ENCODE data around the gene ZNRF3.

The ZNRF3 gene

DNA sequence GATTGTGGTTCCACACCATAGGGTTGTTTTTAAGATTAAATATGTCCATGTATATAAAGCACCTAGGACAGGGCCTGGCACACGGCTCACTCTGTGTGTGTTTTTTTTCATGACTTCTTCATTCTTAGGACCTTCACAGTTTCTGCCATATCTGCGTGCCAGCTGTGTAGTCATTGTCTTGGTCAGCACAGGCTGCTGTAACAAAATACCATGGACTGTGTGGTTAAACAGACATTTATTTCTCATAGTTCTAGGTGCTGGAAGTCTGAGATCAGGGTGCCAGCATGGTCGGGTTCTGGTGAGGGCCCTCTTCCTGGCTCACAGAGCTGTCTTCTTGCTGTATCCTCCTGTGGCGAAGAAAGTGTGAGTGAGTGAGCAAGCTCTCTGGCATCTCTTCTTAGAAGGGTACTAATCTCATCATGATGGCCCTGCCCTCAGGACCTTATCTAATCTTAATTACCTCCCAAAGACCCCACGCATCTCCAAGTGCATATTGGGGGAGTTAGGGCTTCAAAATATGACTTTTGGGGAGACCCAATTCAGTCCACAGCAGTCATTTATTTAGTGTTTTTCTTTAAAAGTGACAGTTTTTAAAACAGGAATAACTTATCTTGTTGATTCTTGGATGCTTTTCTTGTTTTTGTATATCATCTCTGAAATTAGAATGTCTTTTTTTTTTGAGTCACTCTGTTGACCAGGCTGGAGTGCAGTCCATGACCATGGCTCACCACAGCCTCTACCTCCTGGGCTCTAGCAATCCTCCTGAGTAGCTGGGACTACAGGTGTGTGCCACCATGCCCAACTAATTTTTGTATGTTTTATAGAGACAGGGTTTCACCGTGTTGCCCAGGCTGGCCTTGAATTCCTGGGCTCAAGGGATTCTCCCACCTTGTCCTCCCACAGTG is 70.9 kb downstream of the ZNRF3 start:
- no peak overlapping the region for H3K9ac ChIP-seq (ENCODE audit: insufficient read length, low read depth)
- no peaks in the 10 kb centered on the region for H3K4me1 ChIP-seq (ENCODE audit: insufficient read depth, insufficient read length)
- no peak for DNase-seq (ENCODE audit: low read depth, low spot score)
- no peaks in the 10 kb centered on the region for H3K27me3 ChIP-seq (ENCODE audit: insufficient read depth, insufficient read length)
- no peaks in the 10 kb centered on the region for H3K9me3 ChIP-seq (ENCODE audit: insufficient read depth, low read length)
- TF ChIP-seq SUZ12 (IDR thresholded peaks at IDR 0.05; ENCODE audit: extremely low read depth, insufficient read depth, insufficient read length) (no peak), ZNF274 (IDR thresholded peaks at IDR 0.05; ENCODE audit: low read depth, low read length) (no peak), YY1 (IDR thresholded peaks at IDR 0.05; ENCODE audit: insufficient read depth, insufficient read length) (no peak)
- H3K36me3 ChIP-seq (ENCODE audit: insufficient read depth, insufficient read length, low read length), result peaks cover 8% of the 10 kb centered on the region
- no peak overlapping the region for H3K4me3 ChIP-seq (ENCODE audit: insufficient read length, low read depth)

DNA sequence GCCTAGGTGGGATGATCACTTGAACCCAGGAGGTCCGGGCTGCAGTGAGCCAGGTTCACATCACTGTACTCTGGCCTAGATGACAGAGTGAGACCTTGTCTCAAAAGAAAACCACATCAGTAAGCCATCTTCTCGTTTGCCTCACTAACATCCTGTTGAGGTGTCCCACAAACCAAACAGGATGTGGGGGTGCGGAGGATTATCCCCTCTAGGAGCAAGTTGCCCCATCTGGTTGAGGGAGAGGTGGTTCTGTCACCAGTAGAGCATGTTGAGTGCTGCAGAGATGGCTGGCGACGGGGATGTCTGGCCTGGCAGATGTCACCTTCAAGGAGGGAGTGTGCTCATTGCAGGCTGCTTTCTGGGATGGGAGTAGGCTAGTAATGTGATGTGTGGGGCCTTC is 72.4 kb downstream of the ZNRF3 start:
- DNase-seq (ENCODE audit: low read depth, low spot score), result no peak
- Histone ChIP-seq H3K27me3 (ENCODE audit: insufficient read depth, insufficient read length) (no peaks in the 10 kb centered on the region), H3K9ac (ENCODE audit: insufficient read length, low read depth) (no peak overlapping the region), H3K4me1 (ENCODE audit: insufficient read depth, insufficient read length) (no peaks in the 10 kb centered on the region), H3K9me3 (ENCODE audit: insufficient read depth, low read length) (no peaks in the 10 kb centered on the region), H3K4me3 (ENCODE audit: insufficient read length, low read depth) (no peak overlapping the region), H3K36me3 (ENCODE audit: insufficient read depth, insufficient read length, low read length) (peaks cover 15% of the 10 kb centered on the region)
- TF ChIP-seq SUZ12 (IDR thresholded peaks at IDR 0.05; ENCODE audit: extremely low read depth, insufficient read depth, insufficient read length), result no peak
- no peak for TF ChIP-seq YY1 (IDR thresholded peaks at IDR 0.05; ENCODE audit: insufficient read depth, insufficient read length)
- TF ChIP-seq ZNF274 (IDR thresholded peaks at IDR 0.05; ENCODE audit: low read depth, low read length), result no peak

DNA sequence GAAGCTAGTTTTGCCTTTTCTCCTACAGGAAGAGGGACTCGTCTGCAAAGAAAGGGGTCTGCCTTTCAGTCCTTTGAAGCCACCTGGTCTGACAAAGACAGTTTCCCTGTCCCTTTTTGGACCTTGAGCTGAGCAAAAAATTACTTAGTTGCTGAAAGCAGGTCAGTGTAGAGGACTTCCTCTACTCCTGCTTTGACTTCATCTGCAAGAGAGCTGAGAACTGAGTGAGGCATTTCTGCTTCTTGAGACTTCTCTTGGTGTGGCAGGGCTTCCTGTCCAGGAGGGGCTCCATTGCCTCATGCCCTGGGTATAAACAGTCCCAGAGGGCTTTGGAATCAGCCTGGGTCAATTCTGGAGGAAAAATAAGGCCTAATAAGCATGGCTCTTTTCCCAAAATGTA is 73.1 kb downstream of the ZNRF3 start:
- Histone ChIP-seq H3K27me3 (ENCODE audit: insufficient read depth, insufficient read length) (no peaks in the 10 kb centered on the region), H3K4me1 (ENCODE audit: insufficient read depth, insufficient read length) (no peaks in the 10 kb centered on the region)
- TF ChIP-seq YY1 (IDR thresholded peaks at IDR 0.05; ENCODE audit: insufficient read depth, insufficient read length) (no peak), SUZ12 (IDR thresholded peaks at IDR 0.05; ENCODE audit: extremely low read depth, insufficient read depth, insufficient read length) (no peak)

DNA sequence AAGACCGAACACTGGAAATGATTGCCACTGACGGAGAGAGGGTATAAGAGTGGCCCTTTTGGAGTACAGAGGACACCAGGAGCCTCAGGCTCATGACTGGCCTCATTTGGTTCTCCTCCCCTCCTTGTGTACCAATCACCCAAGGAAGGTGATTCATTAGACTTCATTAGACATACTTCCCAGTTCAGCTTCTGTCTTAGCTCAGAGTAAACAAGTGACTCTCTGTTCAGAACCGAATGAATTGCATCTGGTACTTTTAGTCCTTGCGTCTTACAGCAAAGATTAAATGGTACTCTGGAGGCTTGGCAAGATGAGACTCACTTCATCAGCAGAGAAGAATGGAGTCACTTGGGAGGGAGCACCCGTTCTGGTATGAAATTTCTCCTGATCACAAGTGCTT is 75.2 kb downstream of the ZNRF3 start:
- H3K9me3 ChIP-seq (ENCODE audit: insufficient read depth, low read length), result no peaks in the 10 kb centered on the region
- peaks cover 15% of the 10 kb centered on the region for H3K36me3 ChIP-seq (ENCODE audit: insufficient read depth, insufficient read length, low read length)
- no peak overlapping the region for H3K4me3 ChIP-seq (ENCODE audit: insufficient read length, low read depth)
- H3K27me3 ChIP-seq (ENCODE audit: insufficient read depth, insufficient read length), result no peaks in the 10 kb centered on the region
- TF ChIP-seq SUZ12 (IDR thresholded peaks at IDR 0.05; ENCODE audit: extremely low read depth, insufficient read depth, insufficient read length) (no peak), ZNF274 (IDR thresholded peaks at IDR 0.05; ENCODE audit: low read depth, low read length) (no peak), YY1 (IDR thresholded peaks at IDR 0.05; ENCODE audit: insufficient read depth, insufficient read length) (no peak)
- H3K4me1 ChIP-seq (ENCODE audit: insufficient read depth, insufficient read length), result no peaks in the 10 kb centered on the region
- no peak overlapping the region for H3K9ac ChIP-seq (ENCODE audit: insufficient read length, low read depth)
- DNase-seq (ENCODE audit: low read depth, low spot score), result no peak

More for the DNA sequence above, 73.1 kb downstream of the ZNRF3 start:
- no peak overlapping the region for H3K9ac ChIP-seq (ENCODE audit: insufficient read length, low read depth)
- H3K9me3 ChIP-seq (ENCODE audit: insufficient read depth, low read length), result no peaks in the 10 kb centered on the region
- H3K4me3 ChIP-seq (ENCODE audit: insufficient read length, low read depth), result no peak overlapping the region
- peaks cover 15% of the 10 kb centered on the region for H3K36me3 ChIP-seq (ENCODE audit: insufficient read depth, insufficient read length, low read length)
- no peak for DNase-seq (ENCODE audit: low read depth, low spot score)

DNA sequence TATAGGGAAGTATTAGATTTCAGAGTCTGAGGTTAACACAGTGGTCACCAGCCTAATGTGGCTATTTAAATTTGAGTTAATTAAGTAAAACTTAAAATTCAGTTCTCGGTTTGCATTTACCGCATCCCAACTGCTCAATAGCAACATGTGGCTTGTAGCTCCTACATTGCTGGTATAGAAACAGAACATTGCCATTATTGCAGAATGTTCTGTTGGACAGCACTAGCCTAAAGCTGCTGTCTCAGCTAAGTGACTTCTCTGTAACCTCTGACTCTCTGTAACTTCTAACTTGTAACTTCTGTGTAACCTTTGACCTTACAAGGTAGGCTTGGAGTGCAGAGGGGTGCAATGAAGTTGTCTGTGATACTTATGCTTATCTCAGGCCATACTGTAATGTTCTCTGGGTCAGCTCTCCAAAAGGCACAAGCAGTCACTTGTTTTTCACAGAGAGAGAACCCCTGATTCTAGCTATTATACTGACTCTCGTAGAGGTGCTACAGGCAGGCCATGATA is 78.7 kb downstream of the ZNRF3 start:
- no peak overlapping the region for H3K9ac ChIP-seq (ENCODE audit: insufficient read length, low read depth)
- H3K27me3 ChIP-seq (ENCODE audit: insufficient read depth, insufficient read length), result no peaks in the 10 kb centered on the region
- peaks cover 21% of the 10 kb centered on the region for H3K36me3 ChIP-seq (ENCODE audit: insufficient read depth, insufficient read length, low read length)
- no peak overlapping the region for H3K4me3 ChIP-seq (ENCODE audit: insufficient read length, low read depth)
- no peaks in the 10 kb centered on the region for H3K9me3 ChIP-seq (ENCODE audit: insufficient read depth, low read length)
- no peak for DNase-seq (ENCODE audit: low read depth, low spot score)
- TF ChIP-seq YY1 (IDR thresholded peaks at IDR 0.05; ENCODE audit: insufficient read depth, insufficient read length) (no peak), SUZ12 (IDR thresholded peaks at IDR 0.05; ENCODE audit: extremely low read depth, insufficient read depth, insufficient read length) (no peak), ZNF274 (IDR thresholded peaks at IDR 0.05; ENCODE audit: low read depth, low read length) (no peak)
- no peaks in the 10 kb centered on the region for H3K4me1 ChIP-seq (ENCODE audit: insufficient read depth, insufficient read length)

DNA sequence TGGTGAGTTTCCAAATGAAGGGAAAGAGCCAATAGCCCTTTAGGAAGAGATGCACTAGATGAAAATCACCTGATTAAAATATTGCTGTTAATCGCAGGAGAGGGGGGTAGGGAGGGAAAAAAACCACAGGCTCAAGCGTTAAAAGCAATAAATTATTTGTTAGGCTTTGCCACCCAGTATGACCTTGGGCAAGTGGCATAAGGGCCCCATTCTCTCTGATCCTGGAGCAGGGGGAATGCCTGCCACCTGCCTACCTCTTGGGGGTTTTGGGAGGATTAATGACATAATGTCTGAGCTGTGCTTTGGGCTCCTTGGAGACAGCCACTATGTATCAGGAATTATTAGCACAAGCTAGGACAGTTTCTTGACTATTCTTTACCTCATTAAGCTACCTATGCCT is 80.0 kb downstream of the ZNRF3 start:
- Histone ChIP-seq H3K27me3 (ENCODE audit: insufficient read depth, insufficient read length) (no peaks in the 10 kb centered on the region), H3K9me3 (ENCODE audit: insufficient read depth, low read length) (no peaks in the 10 kb centered on the region), H3K9ac (ENCODE audit: insufficient read length, low read depth) (no peak overlapping the region), H3K4me3 (ENCODE audit: insufficient read length, low read depth) (no peak overlapping the region), H3K4me1 (ENCODE audit: insufficient read depth, insufficient read length) (no peaks in the 10 kb centered on the region), H3K36me3 (ENCODE audit: insufficient read depth, insufficient read length, low read length) (peaks cover 20% of the 10 kb centered on the region)
- no peak for DNase-seq (ENCODE audit: low read depth, low spot score)
- TF ChIP-seq SUZ12 (IDR thresholded peaks at IDR 0.05; ENCODE audit: extremely low read depth, insufficient read depth, insufficient read length) (no peak), YY1 (IDR thresholded peaks at IDR 0.05; ENCODE audit: insufficient read depth, insufficient read length) (no peak), ZNF274 (IDR thresholded peaks at IDR 0.05; ENCODE audit: low read depth, low read length) (no peak)

DNA sequence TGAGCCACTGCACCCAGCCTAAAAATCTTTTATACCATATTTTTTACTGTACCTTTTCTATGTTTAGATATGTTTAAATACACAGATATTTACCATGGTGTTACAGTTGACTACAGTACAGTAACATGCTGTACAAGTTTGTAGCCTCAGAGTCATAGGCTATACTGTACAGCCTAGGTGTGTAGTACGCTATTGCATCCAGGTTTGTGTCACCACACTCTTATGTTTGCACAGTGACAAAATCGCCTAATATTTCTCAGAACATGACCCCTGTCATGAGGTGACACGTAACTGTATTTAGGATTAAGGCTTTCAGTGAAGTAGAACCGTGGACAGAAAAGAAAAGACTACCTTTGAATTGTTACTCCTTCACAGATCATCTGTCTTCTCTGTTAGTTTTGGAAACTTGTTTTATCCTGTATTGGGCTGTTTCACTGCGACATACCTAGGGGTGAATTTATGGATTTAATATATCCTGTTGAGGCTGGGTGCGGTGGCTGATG is 83.8 kb downstream of the ZNRF3 start:
- DNase-seq (ENCODE audit: low read depth, low spot score), result no peak
- TF ChIP-seq ZNF274 (IDR thresholded peaks at IDR 0.05; ENCODE audit: low read depth, low read length) (no peak), SUZ12 (IDR thresholded peaks at IDR 0.05; ENCODE audit: extremely low read depth, insufficient read depth, insufficient read length) (no peak), YY1 (IDR thresholded peaks at IDR 0.05; ENCODE audit: insufficient read depth, insufficient read length) (no peak)
- no peaks in the 10 kb centered on the region for H3K9me3 ChIP-seq (ENCODE audit: insufficient read depth, low read length)

More for the DNA sequence above, 83.8 kb downstream of the ZNRF3 start:
- H3K36me3 ChIP-seq (ENCODE audit: insufficient read depth, insufficient read length, low read length), result peaks cover 6% of the 10 kb centered on the region
- no peaks in the 10 kb centered on the region for H3K27me3 ChIP-seq (ENCODE audit: insufficient read depth, insufficient read length)
- no peak overlapping the region for H3K9ac ChIP-seq (ENCODE audit: insufficient read length, low read depth)
- no peak overlapping the region for H3K4me3 ChIP-seq (ENCODE audit: insufficient read length, low read depth)
- no peaks in the 10 kb centered on the region for H3K4me1 ChIP-seq (ENCODE audit: insufficient read depth, insufficient read length)

Measured in NT2/D1 (cell line).